Neural progenitor cell (in vitro differentiated cells): ENCODE results near the gene HES4. TPM values are rescaled to one million over a fixed set of nuclear protein-coding genes. Genes with fewer than 3 reads are reported as not detected.
A peak's percentile ranks its signal among the peaks of the same experiment; 100 is the strongest.

ENCODE experiments used
- DNase-seq: peaks from one replicate; pipeline ENCODE4 v3.0.0-alpha.2; 2016; ENCODE audit warnings: low spot score
- H2AFZ ChIP-seq: fragments of 200-600 bp; sonication (generic); replicated peaks from 2 replicates; pipeline ENCODE4 v1.6.1; 2016; ENCODE audit warnings: antibody characterized with exemption
- H3F3A ChIP-seq: fragments of 200-600 bp; sonication (generic); 2 replicates; pipeline ENCODE4 v1.6.1; 2016; ENCODE audit warnings: antibody characterized with exemption, low read depth
- H3K27ac ChIP-seq: fragments of 200-600 bp; sonication (generic); 2 replicates; pipeline ENCODE4 v1.5.1; 2016; ENCODE audit warnings: mild to moderate bottlenecking
- H3K27me3 ChIP-seq: fragments of 200-600 bp; sonication (generic); 2 replicates; pipeline ENCODE4 v1.6.1; 2016; ENCODE audit warnings: mild to moderate bottlenecking, moderate library complexity
- H3K36me3 ChIP-seq: fragments of 200-600 bp; sonication (generic); 2 replicates; pipeline ENCODE4 v1.5.1; 2016
- H3K4me1 ChIP-seq: fragments of 200-600 bp; sonication (generic); 2 replicates; pipeline ENCODE4 v1.6.1; 2016; ENCODE audit warnings: mixed run types
- H3K4me2 ChIP-seq: fragments of 200-600 bp; sonication (generic); 2 replicates; pipeline ENCODE4 v1.6.1; 2016
- H3K4me3 ChIP-seq: fragments of 200-600 bp; sonication (generic); 2 replicates; pipeline ENCODE4 v1.5.1; 2016
- H3K79me2 ChIP-seq: fragments of 200-600 bp; sonication (generic); 2 replicates; pipeline ENCODE4 v1.6.1; 2016; ENCODE audit warnings: low read depth
- H3K9ac ChIP-seq: fragments of 200-600 bp; sonication (generic); 2 replicates; pipeline ENCODE4 v1.6.1; 2016
- H3K9me3 ChIP-seq: fragments of 200-600 bp; sonication (generic); 2 replicates; pipeline ENCODE4 v1.5.1; 2016; ENCODE audit warnings: low read depth
- H4K20me1 ChIP-seq: fragments of 200-600 bp; sonication (generic); 2 replicates; pipeline ENCODE4 v1.6.1; 2016; ENCODE audit warnings: low read depth
- H3K27ac Mint-ChIP-seq: 3 replicates; pipeline ENCODE4 v1.8.0; 2021; ENCODE audit warnings: mixed read lengths
- H3K27me3 Mint-ChIP-seq: 2 replicates; pipeline ENCODE4 v1.8.0; 2022; ENCODE audit warnings: low read depth, mild to moderate bottlenecking, inconsistent platforms, moderate library complexity, mixed read lengths; ENCODE audit not compliant: insufficient read depth
- H3K36me3 Mint-ChIP-seq: 3 replicates; pipeline ENCODE4 v1.8.0; 2021; ENCODE audit warnings: mixed read lengths
- H3K4me1 Mint-ChIP-seq: 3 replicates; pipeline ENCODE4 v1.8.0; 2021; ENCODE audit warnings: mixed read lengths
- H3K4me3 Mint-ChIP-seq: 3 replicates; pipeline ENCODE4 v1.8.0; 2021; ENCODE audit warnings: mild to moderate bottlenecking, moderate library complexity, mixed read lengths
- H3K9me3 Mint-ChIP-seq: 3 replicates; pipeline ENCODE4 v1.8.0; 2020; ENCODE audit warnings: mixed read lengths
- EZH2 ChIP-seq: fragments of 200-600 bp; sonication (generic); IDR thresholded peaks from 2 replicates; pipeline ENCODE4 v1.6.1; 2017; ENCODE audit warnings: antibody characterized with exemption, mild to moderate bottlenecking, moderate library complexity
- EZH2phosphoT487 ChIP-seq: fragments of 200-600 bp; sonication (generic); IDR thresholded peaks from 2 replicates; pipeline ENCODE4 v1.6.1; 2017; ENCODE audit warnings: antibody characterized with exemption
- total RNA-seq: library from RNA; depleted of rRNA; stranded (reverse); fragments of >200 nt; gene quantifications from 2 replicates; pipeline ENCODE4 v1.2.3, GENCODE V29; 2015; ENCODE audit warnings: low replicate concordance
- TF ChIP-seq, protein P1 (sequence below): fragments of 200-600 bp; sonication (generic); IDR thresholded peaks from 2 replicates; pipeline ENCODE4 v1.5.1; 2017; ENCODE audit warnings: antibody characterized with exemption, mild to moderate bottlenecking

Gene HES4
- total RNA-seq, 1 donor from 2014 or later, result 7.6 TPM

GRCh38 chr1:969260-969855 lies 30.5 kb downstream of the HES4 start:
- Histone ChIP-seq H3K9ac (no peak overlapping the region), H4K20me1 (peaks cover 32% of the 10 kb centered on the region), H3K36me3 (no peaks in the 10 kb centered on the region), H3K27ac (no peak overlapping the region), H3K4me2 (no peak overlapping the region), H3K9me3 (no peaks in the 10 kb centered on the region), H3F3A (peaks cover 13% of the 10 kb centered on the region), H3K4me3 (no peak overlapping the region), H3K27me3 (peaks cover 96% of the 10 kb centered on the region), H3K4me1 (peaks cover 5% of the 10 kb centered on the region), H3K79me2 (no peaks in the 10 kb centered on the region), H2AFZ (no peak overlapping the region)
- peaks cover 50% of the 10 kb centered on the region for H3K27me3 Mint-ChIP-seq
- no peaks in the 10 kb centered on the region for H3K4me1 Mint-ChIP-seq
- peak overlapping the region; percentile 50 for H3K4me3 Mint-ChIP-seq
- peaks cover 2% of the 10 kb centered on the region for H3K9me3 Mint-ChIP-seq
- TF ChIP-seq EZH2, result no peak
- TF ChIP-seq EZH2phosphoT487, result no peak
- TF ChIP-seq, protein P1, sequence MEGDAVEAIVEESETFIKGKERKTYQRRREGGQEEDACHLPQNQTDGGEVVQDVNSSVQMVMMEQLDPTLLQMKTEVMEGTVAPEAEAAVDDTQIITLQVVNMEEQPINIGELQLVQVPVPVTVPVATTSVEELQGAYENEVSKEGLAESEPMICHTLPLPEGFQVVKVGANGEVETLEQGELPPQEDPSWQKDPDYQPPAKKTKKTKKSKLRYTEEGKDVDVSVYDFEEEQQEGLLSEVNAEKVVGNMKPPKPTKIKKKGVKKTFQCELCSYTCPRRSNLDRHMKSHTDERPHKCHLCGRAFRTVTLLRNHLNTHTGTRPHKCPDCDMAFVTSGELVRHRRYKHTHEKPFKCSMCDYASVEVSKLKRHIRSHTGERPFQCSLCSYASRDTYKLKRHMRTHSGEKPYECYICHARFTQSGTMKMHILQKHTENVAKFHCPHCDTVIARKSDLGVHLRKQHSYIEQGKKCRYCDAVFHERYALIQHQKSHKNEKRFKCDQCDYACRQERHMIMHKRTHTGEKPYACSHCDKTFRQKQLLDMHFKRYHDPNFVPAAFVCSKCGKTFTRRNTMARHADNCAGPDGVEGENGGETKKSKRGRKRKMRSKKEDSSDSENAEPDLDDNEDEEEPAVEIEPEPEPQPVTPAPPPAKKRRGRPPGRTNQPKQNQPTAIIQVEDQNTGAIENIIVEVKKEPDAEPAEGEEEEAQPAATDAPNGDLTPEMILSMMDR, result no peak
- H3K27ac Mint-ChIP-seq, result peak overlapping the region; percentile 81
- no peak for DNase-seq
- H3K36me3 Mint-ChIP-seq, result peaks cover 2% of the 10 kb centered on the region

DNA sequence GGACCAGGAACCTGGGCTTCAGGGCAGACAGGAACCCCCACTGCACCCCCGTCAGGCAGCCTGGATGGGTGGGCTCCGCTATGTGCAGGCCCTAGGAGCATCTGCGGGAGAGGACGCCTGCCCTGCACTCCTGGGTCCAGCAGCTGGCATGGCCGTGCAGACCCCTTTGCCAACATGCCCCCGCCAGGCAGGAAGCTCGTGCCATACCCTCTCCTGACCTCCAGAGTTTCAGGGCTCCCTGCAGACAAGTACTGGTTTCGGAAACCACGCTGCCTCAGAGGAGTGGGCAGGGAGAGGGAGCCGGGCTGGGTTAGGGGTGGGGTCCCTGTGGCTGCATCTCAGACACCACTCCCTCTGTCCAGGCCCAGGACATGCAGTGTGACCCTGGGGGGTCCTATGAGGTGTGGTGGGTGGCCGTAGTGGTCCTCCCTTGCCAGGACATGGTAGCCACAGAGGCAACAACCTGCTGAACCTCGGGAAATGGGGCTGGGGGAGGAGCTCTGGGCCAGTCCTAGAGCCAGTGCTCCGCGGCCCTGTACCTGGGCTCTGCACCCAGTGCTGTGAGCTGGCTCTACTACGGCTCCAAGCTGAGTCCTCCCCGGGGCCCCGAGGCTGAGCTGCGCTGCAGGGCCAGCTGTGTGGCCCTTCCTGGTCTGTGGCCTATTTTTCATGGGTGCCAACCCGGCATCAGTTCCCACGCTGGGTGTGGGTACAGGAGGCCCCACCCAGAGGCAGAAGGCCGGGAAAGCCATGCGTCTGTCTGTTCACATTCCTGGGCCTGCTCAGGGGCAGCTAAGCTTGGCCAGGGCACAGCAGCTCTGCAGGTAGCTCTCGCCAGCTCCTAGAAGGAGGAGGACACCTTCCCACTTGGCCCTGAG lies 32.2 kb downstream of the HES4 start:
- Histone ChIP-seq H3K36me3 (no peaks in the 10 kb centered on the region), H3K4me2 (no peak overlapping the region), H3K9me3 (no peaks in the 10 kb centered on the region), H3K79me2 (no peaks in the 10 kb centered on the region), H3K27me3 (peaks cover 80% of the 10 kb centered on the region), H3K9ac (no peak overlapping the region), H2AFZ (no peak overlapping the region), H3K27ac (no peak overlapping the region), H4K20me1 (peaks cover 38% of the 10 kb centered on the region), H3F3A (peaks cover 13% of the 10 kb centered on the region), H3K4me1 (peaks cover 5% of the 10 kb centered on the region), H3K4me3 (no peak overlapping the region)
- H3K27ac Mint-ChIP-seq, result no peak overlapping the region
- TF ChIP-seq, protein P1, result no peak
- TF ChIP-seq EZH2, result no peak
- no peak for TF ChIP-seq EZH2phosphoT487
- peaks cover 48% of the 10 kb centered on the region for H3K27me3 Mint-ChIP-seq
- H3K36me3 Mint-ChIP-seq, result peaks cover 2% of the 10 kb centered on the region
- no peak overlapping the region for H3K4me3 Mint-ChIP-seq
- no peaks in the 10 kb centered on the region for H3K4me1 Mint-ChIP-seq
- no peak for DNase-seq
- H3K9me3 Mint-ChIP-seq, result peaks cover 2% of the 10 kb centered on the region

GRCh38 chr1:966704-967300 lies 33.1 kb downstream of the HES4 start:
- H3K27ac ChIP-seq, result no peak overlapping the region
- peaks cover 74% of the 10 kb centered on the region for H3K27me3 ChIP-seq
- H3K4me3 ChIP-seq, result peak overlapping the region; percentile 62
- peak overlapping the region; percentile 35 for H3K4me3 Mint-ChIP-seq
- H3K9ac ChIP-seq, result no peak overlapping the region
- H4K20me1 ChIP-seq, result peaks cover 39% of the 10 kb centered on the region
- no peaks in the 10 kb centered on the region for H3K9me3 ChIP-seq
- H3K36me3 ChIP-seq, result no peaks in the 10 kb centered on the region
- no peak overlapping the region for H3K27ac Mint-ChIP-seq
- no peaks in the 10 kb centered on the region for H3K4me1 Mint-ChIP-seq
- H3F3A ChIP-seq, result peaks cover 13% of the 10 kb centered on the region
- TF ChIP-seq EZH2phosphoT487 (peak; percentile 74), EZH2 (peak; percentile 94)
- TF ChIP-seq, protein P1, result no peak
- H2AFZ ChIP-seq, result peak overlapping the region; percentile 81
- H3K4me2 ChIP-seq, result peak overlapping the region; percentile 97
- peaks cover 4% of the 10 kb centered on the region for H3K36me3 Mint-ChIP-seq
- H3K27me3 Mint-ChIP-seq, result peaks cover 44% of the 10 kb centered on the region
- no peaks in the 10 kb centered on the region for H3K79me2 ChIP-seq
- peak; percentile 70 for DNase-seq
- H3K9me3 Mint-ChIP-seq, result peaks cover 2% of the 10 kb centered on the region
- peaks cover 5% of the 10 kb centered on the region for H3K4me1 ChIP-seq
